GM12873 (cell line): ENCODE results near the gene LRRC27.

Experiments
- CTCF ChIP-seq: IDR thresholded peaks from 2 replicates; pipeline ENCODE4 v1.5.1; 2012; ENCODE audit warnings: low read depth, mild to moderate bottlenecking, moderate library complexity, low read length, control low read depth; ENCODE audit not compliant: insufficient read depth; ENCODE audit errors: missing control alignments

LRRC27 gene

GRCh38 chr10:132331601-132332432 lies at the start of gene LRRC27:
Gene LRRC27, plus strand, starts transcription at chr10:132332193. Its CDS starts 1,332 bp downstream, at chr10:132333525.
- no peak for TF ChIP-seq CTCF

GRCh38 chr10:132282667-132283603 lies 49.1 kb upstream of the LRRC27 start:
- TF ChIP-seq CTCF, result no peak

- TF ChIP-seq CTCF, result no peak
These were observed 48.2 kb upstream of the LRRC27 start for GRCh38 chr10:132283604-132284382.

GRCh38 chr10:132289439-132289838 lies 42.6 kb upstream of the LRRC27 start:
- no peak for TF ChIP-seq CTCF

- TF ChIP-seq CTCF, result no peak
These were observed 41.4 kb upstream of the LRRC27 start for GRCh38 chr10:132290631-132291030.

- no peak for TF ChIP-seq CTCF
These were observed 40.2 kb upstream of the LRRC27 start for GRCh38 chr10:132291826-132292225.
